Kidney glomerular epithelial cell (primary cell): ENCODE results near the gene NUP43.
A peak's percentile ranks its signal among the peaks of the same experiment; 100 is the strongest.
"Not testable (repeated sequence)": the region's sequence is repeated elsewhere in the genome, so short reads cannot be mapped to it uniquely, and the experiment has no call there.

Source experiments
- DNase-seq: peaks from one replicate; lab custom pipeline; 2025; lab: John Stamatoyannopoulos, UW

Gene NUP43

GRCh38 chr6:149749082-149749593 lies 2.8 kb upstream of the NUP43 start:
- DNase-seq, result not testable (repeated sequence)

GRCh38 chr6:149745252-149745651 lies 1.1 kb downstream of the NUP43 start:
- DNase-seq, result not testable (repeated sequence)

GRCh38 chr6:149734915-149735314 lies 11.4 kb downstream of the NUP43 start:
- DNase-seq, result no peak

GRCh38 chr6:149733089-149733720 lies 13.1 kb downstream of the NUP43 start:
- DNase-seq, result no peak

- no peak for DNase-seq
Measured at GRCh38 chr6:149729824-149730223, 16.5 kb downstream of the NUP43 start.

- DNase-seq, result no peak
Measured at GRCh38 chr6:149728499-149729234, 17.7 kb downstream of the NUP43 start.

GRCh38 chr6:149727793-149728498 lies 18.4 kb downstream of the NUP43 start:
- DNase-seq, result no peak

GRCh38 chr6:149725785-149726184 lies 20.5 kb downstream of the NUP43 start:
- no peak for DNase-seq

- DNase-seq, result peak; percentile 22
Measured at GRCh38 chr6:149723771-149724417, 22.4 kb downstream of the NUP43 start.

- no peak for DNase-seq
Measured at GRCh38 chr6:149723262-149723661, 23.1 kb downstream of the NUP43 start.

GRCh38 chr6:149719531-149719930 lies 26.8 kb downstream of the NUP43 start:
- no peak for DNase-seq

- peak; percentile 72 for DNase-seq
Measured at GRCh38 chr6:149717588-149718458, 28.5 kb downstream of the NUP43 start, which contains the start of gene LATS1. TSS of gene LATS1 (minus strand) at chr6:149718101. CDS start at chr6:149702126, 15,975 bp downstream.

- no peak for DNase-seq
Measured at GRCh38 chr6:149717255-149717587, 29.1 kb downstream of the NUP43 start.

- DNase-seq, result peak; percentile 11
Measured at GRCh38 chr6:149716181-149716963, 30.0 kb downstream of the NUP43 start.

- DNase-seq, result no peak
Measured at GRCh38 chr6:149714442-149714841, 31.9 kb downstream of the NUP43 start.

GRCh38 chr6:149711711-149712110 lies 34.6 kb downstream of the NUP43 start:
- no peak for DNase-seq

GRCh38 chr6:149701714-149702113 lies 44.6 kb downstream of the NUP43 start:
- no peak for DNase-seq

- DNase-seq, result no peak
Measured at GRCh38 chr6:149699150-149699549, 47.2 kb downstream of the NUP43 start.

GRCh38 chr6:149698175-149698574 lies 48.2 kb downstream of the NUP43 start:
- DNase-seq, result no peak

- DNase-seq, result no peak
Measured at GRCh38 chr6:149696901-149697300, 49.4 kb downstream of the NUP43 start.
